ENCODE data around the gene PYGB.

PYGB gene

GRCh38 chr20:25218109-25218486, 29.8 kb upstream of the PYGB start:
- TF ChIP-seq FOXP2 (optimal IDR thresholded peaks at IDR 0.05; ENCODE audit: borderline replicate concordance, extremely low read depth, extremely low read length, insufficient read depth) = no peak
- TF ChIP-seq POLR2AphosphoS5 (IDR thresholded peaks at IDR 0.05; ENCODE audit: low read depth, low read length) = no peak
- TF ChIP-seq REST (IDR thresholded peaks at IDR 0.05; ENCODE audit: insufficient read depth in 1 of 2, low read depth in 2 of 2, low read length in 2 of 2) = no peak
- no peak for TF ChIP-seq SIN3A (IDR thresholded peaks at IDR 0.05; ENCODE audit: borderline replicate concordance, insufficient read depth, low read length)

GRCh38 chr20:25218492-25218891, 29.4 kb upstream of the PYGB start:
- no peak for TF ChIP-seq REST (IDR thresholded peaks at IDR 0.05; ENCODE audit: insufficient read depth in 1 of 2, low read depth in 2 of 2, low read length in 2 of 2)
- TF ChIP-seq TAF1 (IDR thresholded peaks at IDR 0.05; ENCODE audit: borderline replicate concordance, insufficient read depth, low read length) = no peak
- no peak for TF ChIP-seq SIN3A (IDR thresholded peaks at IDR 0.05; ENCODE audit: borderline replicate concordance, insufficient read depth, low read length)
- TF ChIP-seq POLR2AphosphoS5 (IDR thresholded peaks at IDR 0.05; ENCODE audit: low read depth, low read length) = no peak
- no peak for TF ChIP-seq FOXP2 (optimal IDR thresholded peaks at IDR 0.05; ENCODE audit: borderline replicate concordance, extremely low read depth, extremely low read length, insufficient read depth)

GRCh38 chr20:25219365-25219764, 28.5 kb upstream of the PYGB start:
- no peak for TF ChIP-seq POLR2AphosphoS5 (IDR thresholded peaks at IDR 0.05; ENCODE audit: low read depth, low read length)
- TF ChIP-seq FOXP2 (optimal IDR thresholded peaks at IDR 0.05; ENCODE audit: borderline replicate concordance, extremely low read depth, extremely low read length, insufficient read depth) = no peak
- no peak for TF ChIP-seq TAF1 (IDR thresholded peaks at IDR 0.05; ENCODE audit: borderline replicate concordance, insufficient read depth, low read length)
- TF ChIP-seq REST (IDR thresholded peaks at IDR 0.05; ENCODE audit: insufficient read depth in 1 of 2, low read depth in 2 of 2, low read length in 2 of 2) = no peak
- TF ChIP-seq SIN3A (IDR thresholded peaks at IDR 0.05; ENCODE audit: borderline replicate concordance, insufficient read depth, low read length) = no peak

GRCh38 chr20:25220021-25220730, 27.7 kb upstream of the PYGB start:
- TF ChIP-seq POLR2AphosphoS5 (IDR thresholded peaks at IDR 0.05; ENCODE audit: low read depth, low read length) (no peak), TAF1 (IDR thresholded peaks at IDR 0.05; ENCODE audit: borderline replicate concordance, insufficient read depth, low read length) (no peak), SIN3A (IDR thresholded peaks at IDR 0.05; ENCODE audit: borderline replicate concordance, insufficient read depth, low read length) (no peak), REST (IDR thresholded peaks at IDR 0.05; ENCODE audit: insufficient read depth in 1 of 2, low read depth in 2 of 2, low read length in 2 of 2) (no peak), FOXP2 (optimal IDR thresholded peaks at IDR 0.05; ENCODE audit: borderline replicate concordance, extremely low read depth, extremely low read length, insufficient read depth) (no peak)

Data from PFSK-1 (cell line).